Activated T-cell treated with anti-CD3 and anti-CD28 coated beads for 1 hour (primary cell): ENCODE data around the gene ANK3.
"Not testable (repeated sequence)": the region's sequence is repeated elsewhere in the genome, so short reads cannot be mapped to it uniquely, and the experiment has no call there.

Experiments
- DNase-seq: peaks from one replicate; pipeline ENCODE4 v3.0.0-alpha.2; 2020; ENCODE audit warnings: low read depth

Gene ANK3

GRCh38 chr10:60093317-60093716 lies 296.4 kb downstream of the ANK3 start:
- no peak for DNase-seq

- no peak for DNase-seq
Observed at GRCh38 chr10:60086862-60087261, 302.8 kb downstream of the ANK3 start.

- no peak for DNase-seq
Observed at GRCh38 chr10:60086421-60086820, 303.3 kb downstream of the ANK3 start.

GRCh38 chr10:60082744-60083344 lies 306.8 kb downstream of the ANK3 start:
- DNase-seq = no peak

GRCh38 chr10:60082341-60082740 lies 307.3 kb downstream of the ANK3 start:
- DNase-seq = no peak

GRCh38 chr10:60073781-60074656 lies 315.7 kb downstream of the ANK3 start:
- no peak for DNase-seq

- no peak for DNase-seq
Observed at GRCh38 chr10:60073397-60073780, 316.3 kb downstream of the ANK3 start.

- no peak for DNase-seq
Observed at GRCh38 chr10:60069311-60069710, 320.4 kb downstream of the ANK3 start.

- no peak for DNase-seq
Observed at GRCh38 chr10:60050366-60050765, 339.3 kb downstream of the ANK3 start.

GRCh38 chr10:60048091-60048501 lies 341.6 kb downstream of the ANK3 start:
- DNase-seq = no peak

GRCh38 chr10:60045571-60045970 lies 344.1 kb downstream of the ANK3 start:
- no peak for DNase-seq

GRCh38 chr10:60044971-60045370 lies 344.7 kb downstream of the ANK3 start:
- DNase-seq = no peak

- DNase-seq = no peak
Observed at GRCh38 chr10:60044242-60044641, 345.4 kb downstream of the ANK3 start.

- no peak for DNase-seq
Observed at GRCh38 chr10:60043561-60044241, 346.0 kb downstream of the ANK3 start.

GRCh38 chr10:60042914-60043313 lies 346.8 kb downstream of the ANK3 start:
- DNase-seq = no peak

GRCh38 chr10:60042262-60042661 lies 347.4 kb downstream of the ANK3 start:
- no peak for DNase-seq

GRCh38 chr10:60041489-60042133 lies 348.1 kb downstream of the ANK3 start:
- DNase-seq = no peak

GRCh38 chr10:60040014-60040662 lies 349.5 kb downstream of the ANK3 start:
- DNase-seq = no peak

GRCh38 chr10:60035984-60036383 lies 353.7 kb downstream of the ANK3 start:
- no peak for DNase-seq

GRCh38 chr10:60035375-60035774 lies 354.3 kb downstream of the ANK3 start:
- DNase-seq = not testable (repeated sequence)

GRCh38 chr10:60032723-60033122 lies 357.0 kb downstream of the ANK3 start:
- DNase-seq = no peak

- no peak for DNase-seq
Observed at GRCh38 chr10:60031664-60032063, 358.0 kb downstream of the ANK3 start.
